Activated CD4-positive, CD25-positive, alpha-beta regulatory T cell treated with anti-CD3 and anti-CD28 coated beads, Interleukin-2, amount 50 U/mL, for 16 hours (primary cell): ENCODE measurements around the gene XRCC2.
A peak's percentile ranks its signal among the peaks of the same experiment; 100 is the strongest.
"Not testable (repeated sequence)": the region's sequence is repeated elsewhere in the genome, so short reads cannot be mapped to it uniquely, and the experiment has no call there.

Experiments
- DNase-seq: peaks from one replicate; pipeline ENCODE4 v3.0.0-alpha.2; 2020; ENCODE audit warnings: low read depth, low spot score

The XRCC2 gene

GRCh38 chr7:152675759-152676636 is at the start of gene XRCC2:
TSS of gene XRCC2 (minus strand) at chr7:152676141. CDS start at chr7:152676079, 62 bp downstream.
- peak; percentile 90 for DNase-seq

- no peak for DNase-seq
Observed at GRCh38 chr7:152723364-152723763, 47.4 kb upstream of the XRCC2 start.

- DNase-seq: not testable (repeated sequence)
Observed at GRCh38 chr7:152712412-152713042, 36.6 kb upstream of the XRCC2 start.

- no peak for DNase-seq
Observed at GRCh38 chr7:152711444-152711944, 35.6 kb upstream of the XRCC2 start.

- DNase-seq: no peak
Observed at GRCh38 chr7:152710153-152710442, 34.2 kb upstream of the XRCC2 start.

GRCh38 chr7:152709287-152710152 is 33.6 kb upstream of the XRCC2 start:
- no peak for DNase-seq

GRCh38 chr7:152704796-152705384 is 28.9 kb upstream of the XRCC2 start:
- DNase-seq: no peak

- DNase-seq: no peak
Observed at GRCh38 chr7:152699079-152699478, 23.1 kb upstream of the XRCC2 start.

GRCh38 chr7:152697268-152697974 is 21.5 kb upstream of the XRCC2 start:
- not testable (repeated sequence) for DNase-seq

- not testable (repeated sequence) for DNase-seq
Observed at GRCh38 chr7:152692196-152692595, 16.3 kb upstream of the XRCC2 start.

- DNase-seq: no peak
Observed at GRCh38 chr7:152683297-152683696, 7.4 kb upstream of the XRCC2 start.

GRCh38 chr7:152677808-152678670 is 2.1 kb upstream of the XRCC2 start:
- no peak for DNase-seq

- no peak for DNase-seq
Observed at GRCh38 chr7:152674860-152675758, 832 bp downstream of the XRCC2 start.

- DNase-seq: no peak
Observed at GRCh38 chr7:152673897-152674296, 2.0 kb downstream of the XRCC2 start.

GRCh38 chr7:152672626-152673025 is 3.3 kb downstream of the XRCC2 start:
- no peak for DNase-seq

- DNase-seq: no peak
Observed at GRCh38 chr7:152669758-152670157, 6.2 kb downstream of the XRCC2 start.

GRCh38 chr7:152668975-152669374 is 7.0 kb downstream of the XRCC2 start:
- DNase-seq: no peak

GRCh38 chr7:152667958-152668357 is 8.0 kb downstream of the XRCC2 start:
- DNase-seq: no peak

- DNase-seq: no peak
Observed at GRCh38 chr7:152666078-152666477, 9.9 kb downstream of the XRCC2 start.
